CD4-positive, alpha-beta T cell treated with Interleukin-2 at 100 ng/mL for 4 hours (primary cell): ENCODE measurements around the gene KRT85.
A peak's percentile ranks its signal among the peaks of the same experiment; 100 is the strongest.
"Not testable (repeated sequence)": the region's sequence is repeated elsewhere in the genome, so short reads cannot be mapped to it uniquely, and the experiment has no call there.

ENCODE experiments used
- DNase-seq: peaks from one replicate; pipeline ENCODE4 v3.0.0-alpha.2; 2020; ENCODE audit warnings: low spot score

KRT85 gene

GRCh38 chr12:52349196-52349595 lies 18.1 kb downstream of the KRT85 start:
- DNase-seq: no peak

- DNase-seq: no peak
Measured at GRCh38 chr12:52347551-52348510, 19.4 kb downstream of the KRT85 start.

- no peak for DNase-seq
Measured at GRCh38 chr12:52347016-52347415, 20.3 kb downstream of the KRT85 start.

GRCh38 chr12:52346593-52346992 lies 20.7 kb downstream of the KRT85 start:
- no peak for DNase-seq

GRCh38 chr12:52345041-52345440 lies 22.2 kb downstream of the KRT85 start:
- DNase-seq: not testable (repeated sequence)

- no peak for DNase-seq
Measured at GRCh38 chr12:52344111-52344510, 23.2 kb downstream of the KRT85 start.

- no peak for DNase-seq
Measured at GRCh38 chr12:52343550-52343949, 23.7 kb downstream of the KRT85 start.

- DNase-seq: no peak
Measured at GRCh38 chr12:52342781-52343490, 24.3 kb downstream of the KRT85 start.

GRCh38 chr12:52341066-52341580 lies 26.2 kb downstream of the KRT85 start:
- DNase-seq: no peak

GRCh38 chr12:52338241-52338960 lies 28.9 kb downstream of the KRT85 start:
- DNase-seq: no peak

GRCh38 chr12:52337054-52337453 lies 30.2 kb downstream of the KRT85 start:
- DNase-seq: no peak

GRCh38 chr12:52336641-52337040 lies 30.6 kb downstream of the KRT85 start:
- no peak for DNase-seq

GRCh38 chr12:52335598-52336262 lies 31.6 kb downstream of the KRT85 start:
- no peak for DNase-seq

- no peak for DNase-seq
Measured at GRCh38 chr12:52334185-52334584, 33.1 kb downstream of the KRT85 start.

GRCh38 chr12:52333321-52333720 lies 34.0 kb downstream of the KRT85 start:
- no peak for DNase-seq

GRCh38 chr12:52332381-52332780 lies 34.9 kb downstream of the KRT85 start:
- no peak for DNase-seq

GRCh38 chr12:52331833-52332232 lies 35.4 kb downstream of the KRT85 start:
- DNase-seq: no peak

- no peak for DNase-seq
Measured at GRCh38 chr12:52331039-52331438, 36.2 kb downstream of the KRT85 start.

GRCh38 chr12:52327830-52328500 lies 39.3 kb downstream of the KRT85 start:
- DNase-seq: no peak

- peak; percentile 88 for DNase-seq
Measured at GRCh38 chr12:52327052-52327829, 40.0 kb downstream of the KRT85 start.

GRCh38 chr12:52324153-52324444 lies 43.2 kb downstream of the KRT85 start:
- no peak for DNase-seq
